ENCODE data around the gene APP.

- TF ChIP-seq, protein P1, sequence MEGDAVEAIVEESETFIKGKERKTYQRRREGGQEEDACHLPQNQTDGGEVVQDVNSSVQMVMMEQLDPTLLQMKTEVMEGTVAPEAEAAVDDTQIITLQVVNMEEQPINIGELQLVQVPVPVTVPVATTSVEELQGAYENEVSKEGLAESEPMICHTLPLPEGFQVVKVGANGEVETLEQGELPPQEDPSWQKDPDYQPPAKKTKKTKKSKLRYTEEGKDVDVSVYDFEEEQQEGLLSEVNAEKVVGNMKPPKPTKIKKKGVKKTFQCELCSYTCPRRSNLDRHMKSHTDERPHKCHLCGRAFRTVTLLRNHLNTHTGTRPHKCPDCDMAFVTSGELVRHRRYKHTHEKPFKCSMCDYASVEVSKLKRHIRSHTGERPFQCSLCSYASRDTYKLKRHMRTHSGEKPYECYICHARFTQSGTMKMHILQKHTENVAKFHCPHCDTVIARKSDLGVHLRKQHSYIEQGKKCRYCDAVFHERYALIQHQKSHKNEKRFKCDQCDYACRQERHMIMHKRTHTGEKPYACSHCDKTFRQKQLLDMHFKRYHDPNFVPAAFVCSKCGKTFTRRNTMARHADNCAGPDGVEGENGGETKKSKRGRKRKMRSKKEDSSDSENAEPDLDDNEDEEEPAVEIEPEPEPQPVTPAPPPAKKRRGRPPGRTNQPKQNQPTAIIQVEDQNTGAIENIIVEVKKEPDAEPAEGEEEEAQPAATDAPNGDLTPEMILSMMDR (conservative IDR thresholded peaks at IDR 0.05; ENCODE audit: low read depth, low read length), result no peak
- no peak for TF ChIP-seq EZH2 (IDR thresholded peaks at IDR 0.05; ENCODE audit: borderline replicate concordance, low read depth, low read length, poor library complexity, severe bottlenecking)
These were observed 332.9 kb downstream of the APP start for GRCh38 chr21:25837533-25838265.

Data from A673 (cell line).